NCI-H524 treated with DMSO at 0.1 percent for 48 hours (cell line): ENCODE measurements around the gene APOL3.
"Not testable (repeated sequence)": the region's sequence is repeated elsewhere in the genome, so short reads cannot be mapped to it uniquely, and the experiment has no call there.

Experiments used
- DNase-seq: peaks from one replicate; lab custom pipeline; 2025; lab: John Stamatoyannopoulos, UW

The APOL3 gene

GRCh38 chr22:36193171-36193570 is 32.6 kb upstream of the APOL3 start:
- DNase-seq, result no peak

- DNase-seq, result no peak
These were observed 32.0 kb upstream of the APOL3 start for GRCh38 chr22:36192542-36192941.

GRCh38 chr22:36191106-36191836 is 30.7 kb upstream of the APOL3 start:
- no peak for DNase-seq

GRCh38 chr22:36187862-36188261 is 27.3 kb upstream of the APOL3 start:
- not testable (repeated sequence) for DNase-seq

- no peak for DNase-seq
These were observed 25.5 kb upstream of the APOL3 start for GRCh38 chr22:36185828-36186624.

- DNase-seq, result no peak
These were observed 24.0 kb upstream of the APOL3 start for GRCh38 chr22:36184433-36185025.

GRCh38 chr22:36183446-36183845 is 22.9 kb upstream of the APOL3 start:
- no peak for DNase-seq

- no peak for DNase-seq
These were observed 22.3 kb upstream of the APOL3 start for GRCh38 chr22:36182857-36183256.

- DNase-seq, result no peak
These were observed 21.5 kb upstream of the APOL3 start for GRCh38 chr22:36182056-36182455.

- no peak for DNase-seq
These were observed 20.4 kb upstream of the APOL3 start for GRCh38 chr22:36180928-36181327.

GRCh38 chr22:36180038-36180880 is 19.7 kb upstream of the APOL3 start:
- no peak for DNase-seq

GRCh38 chr22:36177160-36177559 is 16.6 kb upstream of the APOL3 start:
- DNase-seq, result no peak

GRCh38 chr22:36175892-36176291 is 15.3 kb upstream of the APOL3 start:
- DNase-seq, result no peak

GRCh38 chr22:36171941-36172340 is 11.4 kb upstream of the APOL3 start:
- no peak for DNase-seq

GRCh38 chr22:36166518-36167220 is 6.1 kb upstream of the APOL3 start:
- no peak for DNase-seq

- no peak for DNase-seq
These were observed 5.5 kb upstream of the APOL3 start for GRCh38 chr22:36166086-36166485.

- no peak for DNase-seq
These were observed 4.6 kb upstream of the APOL3 start for GRCh38 chr22:36165141-36165540.

GRCh38 chr22:36164621-36165020 is 4.1 kb upstream of the APOL3 start:
- DNase-seq, result no peak

GRCh38 chr22:36163497-36163896 is 2.9 kb upstream of the APOL3 start:
- DNase-seq, result no peak

GRCh38 chr22:36162127-36163034 is 1.8 kb upstream of the APOL3 start:
- no peak for DNase-seq

- DNase-seq, result not testable (repeated sequence)
These were observed 1.2 kb upstream of the APOL3 start for GRCh38 chr22:36161793-36162126.
